Measurements from ENCODE around the gene SHH. TPM values are rescaled to one million over a fixed set of nuclear protein-coding genes. Genes with fewer than 3 reads are reported as not detected.

The SHH gene
- total and polyA plus RNA-seq, 11 donors = not detected

DNA sequence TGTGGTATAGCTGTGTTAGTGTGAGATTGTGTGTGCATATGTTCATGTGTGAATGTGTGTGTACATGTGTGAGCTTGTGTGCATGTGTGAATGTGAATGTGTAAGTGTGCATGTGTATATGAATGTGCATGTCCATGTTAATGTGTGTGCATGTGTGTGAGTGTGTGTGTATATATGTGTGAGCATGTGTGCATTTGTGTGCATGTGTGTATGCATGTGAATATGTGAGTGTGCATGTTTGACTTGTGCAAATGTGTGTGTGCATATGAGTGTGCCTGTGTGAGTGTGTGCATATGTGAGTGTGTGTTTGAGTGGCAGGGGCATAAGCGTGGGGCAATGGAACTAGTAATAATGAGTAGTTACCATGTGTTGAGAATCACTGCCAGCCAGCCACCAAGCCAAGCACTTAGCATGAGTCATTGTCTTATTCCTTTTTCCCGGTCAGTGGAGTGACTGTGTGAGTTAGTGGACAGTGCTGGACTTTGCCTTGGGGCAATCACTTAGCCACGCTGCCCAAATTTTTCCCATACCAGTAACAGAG is 46.3 kb upstream of the SHH start:
- TF ChIP-seq, protein P1, sequence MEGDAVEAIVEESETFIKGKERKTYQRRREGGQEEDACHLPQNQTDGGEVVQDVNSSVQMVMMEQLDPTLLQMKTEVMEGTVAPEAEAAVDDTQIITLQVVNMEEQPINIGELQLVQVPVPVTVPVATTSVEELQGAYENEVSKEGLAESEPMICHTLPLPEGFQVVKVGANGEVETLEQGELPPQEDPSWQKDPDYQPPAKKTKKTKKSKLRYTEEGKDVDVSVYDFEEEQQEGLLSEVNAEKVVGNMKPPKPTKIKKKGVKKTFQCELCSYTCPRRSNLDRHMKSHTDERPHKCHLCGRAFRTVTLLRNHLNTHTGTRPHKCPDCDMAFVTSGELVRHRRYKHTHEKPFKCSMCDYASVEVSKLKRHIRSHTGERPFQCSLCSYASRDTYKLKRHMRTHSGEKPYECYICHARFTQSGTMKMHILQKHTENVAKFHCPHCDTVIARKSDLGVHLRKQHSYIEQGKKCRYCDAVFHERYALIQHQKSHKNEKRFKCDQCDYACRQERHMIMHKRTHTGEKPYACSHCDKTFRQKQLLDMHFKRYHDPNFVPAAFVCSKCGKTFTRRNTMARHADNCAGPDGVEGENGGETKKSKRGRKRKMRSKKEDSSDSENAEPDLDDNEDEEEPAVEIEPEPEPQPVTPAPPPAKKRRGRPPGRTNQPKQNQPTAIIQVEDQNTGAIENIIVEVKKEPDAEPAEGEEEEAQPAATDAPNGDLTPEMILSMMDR (IDR thresholded peaks at IDR 0.05) = no peak
- TF ChIP-seq POLR2A (IDR thresholded peaks at IDR 0.05) = no peak
- H3K4me1 ChIP-seq = peaks cover 0 to 6% (median 0%) of the 10 kb centered on the region in 12 donors
- H3K27ac ChIP-seq = no peak overlapping the region
- no peaks in the 10 kb centered on the region for H3K36me3 ChIP-seq
- H3K4me3 ChIP-seq = no peak overlapping the region
- peak in 1 of 4 donors; percentile 15 for ATAC-seq
- DNase-seq = no peak
- intact Hi-C loops (cut with DNase I) = no loop called here
- 63 to 81% (median 73%) methylated on average over 3 of the region's 3 CpGs for WGBS, 4 donors
- H3K9me3 ChIP-seq = peaks cover 0 to 16% (median 3%) of the 10 kb centered on the region in 12 donors
- H3K27me3 ChIP-seq = peaks cover 0 to 31% (median 0%) of the 10 kb centered on the region in 9 donors

DNA sequence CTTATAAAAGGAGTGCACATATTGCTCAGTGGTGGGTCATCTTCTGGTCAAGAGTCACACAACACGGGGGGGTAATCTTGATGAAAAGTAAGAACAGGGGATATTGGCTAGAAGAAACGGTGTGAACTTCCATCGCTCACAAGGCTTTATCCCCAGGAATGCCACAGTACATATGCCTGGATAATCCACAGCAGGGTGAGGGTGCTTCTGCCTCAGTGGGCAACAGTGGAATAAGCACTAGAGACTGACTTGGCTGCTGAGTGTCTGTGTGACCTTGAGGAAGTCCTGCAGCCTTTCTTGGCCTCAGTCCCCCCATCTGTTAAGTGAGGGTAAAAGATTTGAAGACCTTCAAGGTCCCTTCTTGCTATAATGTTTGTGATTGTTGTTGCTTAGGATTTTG is 44.9 kb upstream of the SHH start:
- Histone ChIP-seq H3K27ac (no peak overlapping the region), H3K36me3 (no peaks in the 10 kb centered on the region), H3K4me1 (peaks cover 0 to 6% (median 0%) of the 10 kb centered on the region in 12 donors), H3K4me3 (no peak overlapping the region), H3K27me3 (peaks cover 0 to 21% (median 0%) of the 10 kb centered on the region in 9 donors), H3K9me3 (peaks cover 0 to 16% (median 3%) of the 10 kb centered on the region in 12 donors)
- TF ChIP-seq, protein P1 (IDR thresholded peaks at IDR 0.05) = no peak
- TF ChIP-seq POLR2A (IDR thresholded peaks at IDR 0.05) = no peak
- peak in 1 of 5 donors; percentile 0 for DNase-seq
- ATAC-seq = no peak
- 77 to 85% (median 82%) methylated on average over 3 of the region's 3 CpGs for WGBS, 4 donors
- intact Hi-C loops (cut with DNase I) = no loop called here

DNA sequence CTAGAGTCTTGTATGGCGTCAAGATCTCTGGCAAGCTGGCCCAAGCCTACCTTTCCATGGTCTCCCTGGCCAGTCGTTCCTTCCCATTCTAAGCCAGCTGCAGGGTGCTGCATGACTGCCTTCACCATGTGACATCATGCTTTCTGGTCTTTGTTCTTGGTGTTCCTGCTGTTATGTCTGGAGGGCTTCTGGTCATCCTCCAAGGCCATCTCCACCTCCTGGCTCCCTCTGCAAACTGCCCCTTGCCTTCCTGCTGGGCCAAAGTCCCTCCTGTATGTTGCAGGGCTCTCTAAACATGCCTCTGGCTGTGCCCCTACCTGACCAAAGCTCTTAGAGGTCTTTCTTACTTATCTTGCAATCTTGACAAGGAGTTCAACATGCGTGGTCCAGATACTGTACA is 44.4 kb upstream of the SHH start:
- DNase-seq (peak in 1 of 5 donors; percentile 6), ATAC-seq (no peak)
- peaks cover 0 to 16% (median 3%) of the 10 kb centered on the region in 12 donors for H3K9me3 ChIP-seq
- H3K4me1 ChIP-seq = peaks cover 0 to 6% (median 0%) of the 10 kb centered on the region in 12 donors
- TF ChIP-seq, protein P1 (IDR thresholded peaks at IDR 0.05) = no peak
- no peak for TF ChIP-seq POLR2A (IDR thresholded peaks at IDR 0.05)
- peaks cover 0 to 20% (median 0%) of the 10 kb centered on the region in 9 donors for H3K27me3 ChIP-seq
- WGBS, 4 donors = 78 to 83% (median 82%) methylated on average over 3 of the region's 3 CpGs
- no peak overlapping the region for H3K27ac ChIP-seq
- no peak overlapping the region for H3K4me3 ChIP-seq
- intact Hi-C loops (cut with DNase I) = no loop called here
- no peaks in the 10 kb centered on the region for H3K36me3 ChIP-seq

DNA sequence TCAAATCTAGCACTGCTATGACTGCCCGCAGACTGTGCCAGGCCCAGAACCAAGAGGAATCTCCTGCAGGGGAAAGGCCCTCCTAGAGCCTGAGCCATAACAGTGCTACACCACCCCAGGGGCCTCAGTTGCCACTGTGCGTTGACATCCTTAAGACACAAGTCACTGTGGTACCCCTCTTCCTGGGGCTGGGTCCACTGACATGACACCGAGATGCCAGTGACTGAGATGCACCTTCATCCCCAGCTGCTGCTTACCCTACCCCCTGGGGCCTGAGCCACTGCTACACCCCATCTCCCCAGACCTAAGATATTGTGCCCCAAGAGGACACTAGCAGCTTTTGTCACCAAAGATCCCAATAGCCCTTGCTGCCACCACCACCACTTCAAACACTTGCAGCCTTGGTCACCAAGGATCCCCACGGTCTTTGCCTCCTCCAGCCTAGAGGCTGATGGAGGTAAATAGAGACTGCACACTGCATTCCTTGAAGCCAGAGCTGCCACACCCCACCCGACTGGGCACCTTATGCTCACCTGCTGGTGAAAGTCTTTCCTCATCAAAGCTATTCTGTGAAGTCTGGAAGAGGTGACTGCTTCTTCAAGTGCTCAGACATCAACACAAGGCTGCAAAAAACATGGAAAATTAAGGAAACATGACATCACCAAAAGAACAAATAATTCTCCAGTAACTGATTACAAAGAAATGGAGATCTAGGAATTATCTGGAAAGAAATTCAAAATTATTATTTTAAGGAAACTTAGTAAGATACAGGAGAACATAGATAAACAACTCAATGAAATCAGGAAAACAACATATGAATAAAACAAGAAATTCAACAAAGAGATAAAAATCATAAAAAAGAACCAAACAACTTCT is 40.4 kb upstream of the SHH start:
- Histone ChIP-seq H3K4me3 (no peak overlapping the region), H3K27me3 (peaks cover 0 to 14% (median 3%) of the 10 kb centered on the region in 9 donors), H3K4me1 (no peaks in the 10 kb centered on the region), H3K27ac (no peak overlapping the region), H3K9me3 (peaks cover 0 to 16% (median 3%) of the 10 kb centered on the region in 12 donors), H3K36me3 (no peaks in the 10 kb centered on the region)
- peak in 2 of 5 donors; percentile 1 to 11 for DNase-seq
- 79 to 81% (median 80%) methylated on average over 4 to 5 of the region's 5 CpGs for WGBS, 4 donors
- no peak for TF ChIP-seq POLR2A (IDR thresholded peaks at IDR 0.05)
- TF ChIP-seq, protein P1 (IDR thresholded peaks at IDR 0.05) = no peak
- ATAC-seq = peak in 1 of 4 donors; percentile 31
- intact Hi-C loops (cut with DNase I) = no loop called here
